ENCODE measurements around the gene PTPN2. TPM values are rescaled to one million over a fixed set of nuclear protein-coding genes. Genes with fewer than 3 reads are reported as not detected.
"Not testable (repeated sequence)": the region's sequence is repeated elsewhere in the genome, so short reads cannot be mapped to it uniquely, and the experiment has no call there.

The PTPN2 gene
- total RNA-seq, 1 experiment from 2014 or later: 25.1 TPM

DNA sequence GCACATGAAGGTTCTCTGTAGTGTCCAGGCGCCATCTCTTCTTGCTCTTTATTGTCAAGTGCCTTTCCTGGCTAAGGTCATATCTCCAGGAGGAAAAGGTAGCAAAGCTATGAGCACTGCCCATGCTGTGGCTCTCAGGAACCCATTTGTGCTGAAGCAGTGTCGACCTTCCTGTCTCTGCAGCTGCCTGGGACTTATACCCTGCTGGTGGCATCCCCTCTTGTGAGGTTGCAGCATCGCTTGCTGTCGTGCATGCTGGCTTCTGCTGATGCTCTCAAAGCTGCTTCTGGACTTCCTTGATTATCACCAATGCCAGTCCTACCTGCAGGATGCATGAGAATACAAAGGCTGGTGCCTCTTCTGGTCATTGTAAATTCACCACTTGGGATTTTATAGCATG lies 22.1 kb upstream of the PTPN2 start:
- Histone ChIP-seq H3K27me3 (no peaks in the 10 kb centered on the region; the same call in 1 of the 2 replicates), H3K9me3 (no peaks in the 10 kb centered on the region), H3K36me3 (no peaks in the 10 kb centered on the region), H3K4me3 (no peak overlapping the region)
- no peak for DNase-seq

GRCh38 chr18:12904012-12904516 lies 20.0 kb upstream of the PTPN2 start:
- no peak for DNase-seq
- Histone ChIP-seq H3K9me3 (no peaks in the 10 kb centered on the region), H3K4me3 (no peak overlapping the region), H3K36me3 (no peaks in the 10 kb centered on the region), H3K27me3 (no peaks in the 10 kb centered on the region; the same call in 1 of the 2 replicates)

DNA sequence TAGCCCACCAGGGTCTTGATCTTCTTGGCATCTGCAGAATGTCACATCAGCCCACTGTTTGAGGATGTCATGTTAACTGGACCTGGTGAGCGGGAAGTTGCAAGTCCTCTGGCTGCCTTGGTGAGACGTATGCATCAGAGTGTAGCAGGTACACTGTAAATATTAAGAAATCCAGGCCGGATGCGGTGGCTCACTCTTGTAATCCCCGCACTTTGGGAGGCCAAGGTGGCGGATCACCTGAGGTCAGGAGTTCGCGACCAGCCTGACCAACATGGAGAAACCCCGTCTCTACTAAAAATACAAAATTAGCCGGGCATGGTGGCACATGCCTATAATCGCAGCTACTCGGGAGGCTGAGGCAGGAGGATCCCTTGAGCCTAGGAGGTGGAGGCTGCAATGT lies 17.2 kb upstream of the PTPN2 start:
- not testable (repeated sequence) for H3K27me3 ChIP-seq, H3K36me3 ChIP-seq, DNase-seq, H3K4me3 ChIP-seq, H3K9me3 ChIP-seq

DNA sequence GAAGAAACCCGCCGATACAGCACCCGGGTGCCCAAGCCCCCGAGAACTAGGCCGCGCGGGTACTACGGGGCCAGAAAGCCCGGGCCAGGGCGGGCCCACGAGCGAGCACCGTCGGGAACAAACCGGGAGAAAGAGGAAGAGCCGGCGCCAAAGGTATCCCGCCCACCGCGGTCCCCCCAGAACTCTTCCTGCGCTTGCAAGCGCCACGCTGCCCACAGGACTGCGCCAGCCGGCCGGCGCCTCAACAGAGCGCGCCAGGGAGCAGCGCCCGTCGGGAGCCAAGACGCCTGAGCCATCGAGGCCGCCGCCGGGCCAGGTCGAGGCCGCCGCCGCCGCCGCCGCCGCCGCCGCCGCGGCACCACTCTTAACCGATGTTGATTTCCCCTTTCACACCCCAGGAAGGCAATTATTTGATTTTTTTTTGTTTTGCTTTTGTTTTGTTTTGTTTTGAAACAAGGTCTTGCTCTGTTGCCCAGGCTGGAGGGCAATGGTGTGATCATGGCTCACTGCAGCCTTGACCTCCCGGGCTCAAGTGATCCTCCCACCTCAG lies 12.8 kb upstream of the PTPN2 start:
- not testable (repeated sequence) for H3K9me3 ChIP-seq, H3K27me3 ChIP-seq, H3K4me3 ChIP-seq, DNase-seq, H3K36me3 ChIP-seq

DNA sequence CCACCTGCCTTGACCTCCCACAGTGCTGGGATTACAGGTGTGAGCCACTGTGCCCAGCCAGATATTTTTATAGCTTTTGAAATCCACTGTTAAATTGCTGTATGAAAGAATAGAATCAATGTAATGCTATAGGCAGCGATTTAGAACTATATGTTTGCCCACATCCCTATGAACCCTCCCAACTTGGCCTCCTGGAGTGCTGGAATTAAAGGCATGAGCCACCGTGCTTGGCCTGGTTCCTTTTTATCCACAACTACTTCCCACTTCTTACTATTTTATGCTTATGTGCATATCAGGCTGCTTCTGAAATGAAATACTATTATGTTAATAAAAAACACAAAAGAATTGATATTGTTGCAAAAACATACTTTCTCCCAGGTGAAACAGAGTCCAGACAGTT lies 11.6 kb upstream of the PTPN2 start:
- no peaks in the 10 kb centered on the region for H3K36me3 ChIP-seq
- DNase-seq: no peak
- no peaks in the 10 kb centered on the region for H3K9me3 ChIP-seq
- no peaks in the 10 kb centered on the region for H3K27me3 ChIP-seq
- no peak overlapping the region for H3K4me3 ChIP-seq

GRCh38 chr18:12895014-12895413 lies 11.0 kb upstream of the PTPN2 start:
- no peaks in the 10 kb centered on the region for H3K27me3 ChIP-seq
- DNase-seq: no peak
- no peak overlapping the region for H3K4me3 ChIP-seq
- no peaks in the 10 kb centered on the region for H3K36me3 ChIP-seq
- H3K9me3 ChIP-seq: no peaks in the 10 kb centered on the region

DNA sequence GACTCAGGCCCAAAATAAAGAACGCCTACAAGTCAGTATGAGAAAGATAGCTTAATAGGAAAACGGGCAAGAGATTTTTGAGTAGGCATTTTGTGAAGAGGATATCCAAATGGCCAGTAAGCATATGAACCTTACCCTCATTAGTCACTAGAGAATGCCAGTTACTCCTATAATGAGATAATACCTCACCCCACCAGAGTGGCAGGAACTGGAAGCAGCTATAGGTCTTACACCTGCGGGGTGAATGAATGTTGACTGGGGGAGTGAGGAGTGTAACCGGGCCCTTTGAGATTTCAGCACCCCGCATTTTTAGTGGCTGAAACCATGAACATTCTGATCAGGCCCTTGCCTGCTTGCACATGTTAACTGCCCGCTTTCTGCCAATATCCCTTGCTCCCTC lies 7.5 kb upstream of the PTPN2 start:
- Histone ChIP-seq H3K9me3 (no peaks in the 10 kb centered on the region), H3K36me3 (no peaks in the 10 kb centered on the region), H3K27me3 (no peaks in the 10 kb centered on the region), H3K4me3 (no peak overlapping the region)
- no peak for DNase-seq

DNA sequence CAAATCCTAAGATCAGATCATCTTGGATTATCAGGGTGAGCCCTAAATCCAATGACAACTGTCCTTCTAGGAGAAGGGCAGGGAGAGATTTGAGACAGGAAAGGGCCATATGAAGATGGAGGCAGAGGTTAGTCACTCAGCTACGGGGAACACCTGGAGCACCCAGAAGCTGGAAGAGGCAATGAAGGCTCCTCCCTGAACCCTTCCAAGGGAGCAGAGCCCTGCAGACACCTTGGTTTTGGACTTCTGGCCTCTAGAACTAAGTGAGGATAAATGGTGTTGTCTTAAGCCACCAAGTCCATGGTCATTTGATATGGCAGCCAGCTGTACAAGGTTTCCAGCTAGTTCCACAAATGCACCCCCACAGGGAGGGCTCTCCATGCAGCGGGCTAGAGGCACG lies 6.9 kb upstream of the PTPN2 start:
- Histone ChIP-seq H3K4me3 (no peak overlapping the region), H3K9me3 (no peaks in the 10 kb centered on the region), H3K36me3 (no peaks in the 10 kb centered on the region), H3K27me3 (no peaks in the 10 kb centered on the region)
- no peak for DNase-seq

- no peaks in the 10 kb centered on the region for H3K27me3 ChIP-seq
- no peak for DNase-seq
- no peaks in the 10 kb centered on the region for H3K9me3 ChIP-seq
- H3K36me3 ChIP-seq: no peaks in the 10 kb centered on the region
- no peak overlapping the region for H3K4me3 ChIP-seq
Observed at GRCh38 chr18:12886498-12887126, 2.6 kb upstream of the PTPN2 start.

GRCh38 chr18:12885500-12885899 lies 1.5 kb upstream of the PTPN2 start:
- Histone ChIP-seq H3K36me3 (no peaks in the 10 kb centered on the region), H3K9me3 (no peaks in the 10 kb centered on the region), H3K27me3 (no peaks in the 10 kb centered on the region), H3K4me3 (no peak overlapping the region)
- DNase-seq: no peak

- no peaks in the 10 kb centered on the region for H3K36me3 ChIP-seq
- no peak for DNase-seq
- H3K9me3 ChIP-seq: no peaks in the 10 kb centered on the region
- H3K27me3 ChIP-seq: no peaks in the 10 kb centered on the region
- H3K4me3 ChIP-seq: peak overlapping the region; percentile 73
Observed at GRCh38 chr18:12884406-12885323, 628 bp upstream of the PTPN2 start.

DNA sequence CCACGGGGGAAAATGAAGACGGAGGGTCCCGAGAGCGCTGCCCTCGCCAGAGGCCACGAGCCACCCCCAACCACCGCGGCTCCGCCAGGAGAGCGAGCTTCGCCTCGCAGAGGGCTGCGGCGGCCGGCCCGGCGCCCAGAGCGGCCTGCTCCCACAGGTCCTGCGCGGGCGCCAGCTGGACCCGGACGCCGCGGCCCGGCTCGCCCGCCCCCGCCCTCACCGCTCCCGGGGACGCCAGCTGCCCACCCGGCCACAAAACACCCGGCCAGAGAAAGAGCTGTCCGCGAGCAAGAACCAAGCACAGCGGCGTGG lies 709 bp downstream of the PTPN2 start:
- Histone ChIP-seq H3K4me3 (peak overlapping the region; percentile 73), H3K9me3 (no peaks in the 10 kb centered on the region), H3K36me3 (no peaks in the 10 kb centered on the region), H3K27me3 (no peaks in the 10 kb centered on the region)
- no peak for DNase-seq

GRCh38 chr18:12882453-12883371 lies 1.3 kb downstream of the PTPN2 start:
- Histone ChIP-seq H3K9me3 (no peaks in the 10 kb centered on the region), H3K27me3 (no peaks in the 10 kb centered on the region), H3K4me3 (peak overlapping the region; percentile 73), H3K36me3 (no peaks in the 10 kb centered on the region)
- no peak for DNase-seq

DNA sequence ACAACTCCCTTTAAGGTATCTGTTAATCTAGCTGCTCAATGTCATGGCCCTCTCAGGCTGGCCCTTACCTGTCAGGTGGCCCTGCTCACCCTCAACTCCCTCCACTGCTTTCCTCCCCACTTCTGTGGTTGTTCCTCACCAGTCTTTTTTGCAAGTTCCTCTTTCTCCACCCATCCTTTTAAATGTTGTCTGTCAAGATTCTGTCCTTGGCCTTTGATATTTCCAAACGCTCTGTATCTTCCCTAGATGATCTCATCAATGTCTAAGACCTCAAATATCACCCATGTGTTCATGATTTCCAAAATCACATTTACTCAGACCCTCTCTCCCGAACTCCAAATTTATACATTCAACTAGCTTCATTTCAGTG lies 3.5 kb downstream of the PTPN2 start:
- no peaks in the 10 kb centered on the region for H3K27me3 ChIP-seq
- no peaks in the 10 kb centered on the region for H3K36me3 ChIP-seq
- H3K9me3 ChIP-seq: no peaks in the 10 kb centered on the region
- no peak for DNase-seq
- H3K4me3 ChIP-seq: no peak overlapping the region

DNA sequence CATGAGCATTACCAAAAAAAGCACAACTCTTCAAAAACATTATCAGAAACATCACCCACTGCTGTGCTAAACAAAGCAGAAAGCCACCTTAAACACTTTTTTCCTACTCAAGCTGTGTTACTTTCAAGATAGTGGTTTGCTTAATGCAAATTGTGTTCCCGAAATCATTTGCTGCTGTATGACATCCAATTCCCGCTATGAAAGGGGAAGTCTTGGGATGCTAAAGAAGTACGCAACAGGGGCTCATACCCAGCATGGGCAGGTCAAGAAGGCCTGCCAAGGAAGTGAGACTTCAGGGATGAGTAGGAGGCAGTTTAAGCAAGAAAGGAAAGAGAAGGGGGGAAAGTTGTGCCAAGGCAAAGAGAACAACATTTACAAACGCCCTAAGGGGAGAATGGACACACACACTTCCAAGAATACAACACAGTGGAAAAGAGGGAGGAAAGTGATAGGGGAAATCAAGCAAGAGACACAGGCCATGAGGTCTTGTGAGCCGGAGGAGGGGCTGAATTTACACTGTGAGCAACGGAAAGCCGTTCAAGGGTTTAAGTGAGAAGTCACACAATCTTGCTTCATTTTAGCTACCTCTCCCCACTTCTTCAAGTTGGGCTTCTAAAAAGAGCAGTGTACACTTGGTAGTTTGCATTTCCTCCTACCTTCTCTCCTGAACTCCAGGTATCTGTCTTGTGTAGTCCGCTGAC lies 4.0 kb downstream of the PTPN2 start:
- Histone ChIP-seq H3K4me3 (no peak overlapping the region), H3K36me3 (no peaks in the 10 kb centered on the region), H3K9me3 (no peaks in the 10 kb centered on the region), H3K27me3 (no peaks in the 10 kb centered on the region)
- no peak for DNase-seq

DNA sequence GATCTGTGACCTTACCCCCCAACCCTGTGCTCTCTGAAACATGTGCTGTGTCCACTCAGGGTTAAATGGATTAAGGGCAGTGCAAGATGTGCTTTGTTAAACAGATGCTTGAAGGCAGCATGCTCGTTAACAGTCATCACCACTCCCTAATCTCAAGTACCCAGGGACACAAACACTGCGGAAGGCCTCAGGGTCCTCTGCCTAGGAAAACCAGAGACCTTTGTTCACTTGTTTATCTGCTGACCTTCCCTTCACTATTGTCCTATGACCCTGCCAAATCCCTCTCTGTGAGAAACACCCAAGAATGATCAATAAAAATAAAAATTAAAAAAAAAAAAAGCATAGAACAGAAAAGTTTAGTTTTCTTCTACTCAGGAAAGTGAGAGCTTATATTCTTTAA lies 9.0 kb downstream of the PTPN2 start:
- H3K36me3 ChIP-seq, H3K9me3 ChIP-seq, H3K27me3 ChIP-seq, H3K4me3 ChIP-seq, DNase-seq: not testable (repeated sequence)
